ENCODE data around the gene FAP. TPM values are rescaled to one million over a fixed set of nuclear protein-coding genes. Genes with fewer than 3 reads are reported as not detected.

The FAP gene
- total RNA-seq, 2 experiments from 2014 or later = not detected

GRCh38 chr2:162234620-162235462 lies 8.4 kb downstream of the FAP start:
- Mint-ChIP-seq H3K4me3 (no peak overlapping the region), H3K36me3 (ENCODE audit: low read depth) (no peaks in the 10 kb centered on the region), H3K9me3 (ENCODE audit: insufficient read depth) (no peaks in the 10 kb centered on the region), H3K27ac (no peak overlapping the region), H3K27me3 (ENCODE audit: low read depth) (peaks cover 32% of the 10 kb centered on the region), H3K4me1 (ENCODE audit: low read depth) (no peaks in the 10 kb centered on the region)
- no peak for DNase-seq
- ChIA-PET CTCF (interaction anchor here (0.7 kb wide), 1 partner anchor 15 kb away, joined by 3 read pairs; no protein-coding TSS in a partner anchor), POLR2A (no interaction called here)
- no peak for ATAC-seq

- Mint-ChIP-seq H3K4me3 (no peak overlapping the region), H3K27me3 (ENCODE audit: low read depth) (peaks cover 30% of the 10 kb centered on the region), H3K4me1 (ENCODE audit: low read depth) (no peaks in the 10 kb centered on the region), H3K36me3 (ENCODE audit: low read depth) (no peaks in the 10 kb centered on the region), H3K27ac (no peak overlapping the region), H3K9me3 (ENCODE audit: insufficient read depth) (no peaks in the 10 kb centered on the region)
- CTCF ChIA-PET = interaction anchor here (5.7 kb wide), 1 partner anchor 13 kb away, joined by 54 read pairs; no protein-coding TSS in a partner anchor
- POLR2A ChIA-PET = no interaction called here
- DNase-seq = no peak
- no peak for ATAC-seq
Measured at GRCh38 chr2:162233197-162233596, 10.0 kb downstream of the FAP start.

DNA sequence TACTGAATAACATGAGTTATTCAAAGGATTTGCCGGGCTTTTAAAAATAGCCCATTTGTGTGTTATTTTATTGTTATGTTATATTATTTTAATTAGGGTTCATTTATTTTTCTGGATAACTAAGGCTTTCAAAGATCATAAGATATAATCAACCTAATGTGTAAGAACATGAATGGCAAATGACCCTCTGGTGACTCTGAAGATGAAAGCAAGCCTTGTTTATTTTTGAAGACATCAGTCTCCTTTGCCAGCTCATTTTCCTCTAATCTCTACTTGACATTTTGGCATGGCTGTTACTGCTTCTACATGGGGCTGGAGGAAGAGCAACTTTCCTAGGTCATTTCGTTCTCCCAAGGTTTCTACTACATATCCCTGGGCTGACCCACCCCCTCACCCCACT lies 10.6 kb downstream of the FAP start:
- ATAC-seq (no peak), DNase-seq (no peak)
- ChIA-PET CTCF (interaction anchor here (5.7 kb wide), 1 partner anchor 12 kb away, joined by 54 read pairs; no protein-coding TSS in a partner anchor), POLR2A (no interaction called here)
- Mint-ChIP-seq H3K4me1 (ENCODE audit: low read depth) (no peaks in the 10 kb centered on the region), H3K27me3 (ENCODE audit: low read depth) (peaks cover 32% of the 10 kb centered on the region), H3K27ac (no peak overlapping the region), H3K4me3 (no peak overlapping the region), H3K9me3 (ENCODE audit: insufficient read depth) (no peaks in the 10 kb centered on the region), H3K36me3 (ENCODE audit: low read depth) (no peaks in the 10 kb centered on the region)

- ATAC-seq (no peak), DNase-seq (no peak)
- POLR2A ChIA-PET = no interaction called here
- H3K9me3 Mint-ChIP-seq (ENCODE audit: insufficient read depth) = no peaks in the 10 kb centered on the region
- no peak overlapping the region for H3K4me3 Mint-ChIP-seq
- no peaks in the 10 kb centered on the region for H3K4me1 Mint-ChIP-seq (ENCODE audit: low read depth)
- H3K27ac Mint-ChIP-seq = no peak overlapping the region
- peaks cover 32% of the 10 kb centered on the region for H3K27me3 Mint-ChIP-seq (ENCODE audit: low read depth)
- no peaks in the 10 kb centered on the region for H3K36me3 Mint-ChIP-seq (ENCODE audit: low read depth)
- CTCF ChIA-PET = interaction anchor here (1.4 to 5.7 kb wide), 2 partner anchors 12 to 67 kb away, joined by 3 to 54 read pairs; no protein-coding TSS in a partner anchor
Measured at GRCh38 chr2:162232027-162232426, 11.2 kb downstream of the FAP start.

DNA sequence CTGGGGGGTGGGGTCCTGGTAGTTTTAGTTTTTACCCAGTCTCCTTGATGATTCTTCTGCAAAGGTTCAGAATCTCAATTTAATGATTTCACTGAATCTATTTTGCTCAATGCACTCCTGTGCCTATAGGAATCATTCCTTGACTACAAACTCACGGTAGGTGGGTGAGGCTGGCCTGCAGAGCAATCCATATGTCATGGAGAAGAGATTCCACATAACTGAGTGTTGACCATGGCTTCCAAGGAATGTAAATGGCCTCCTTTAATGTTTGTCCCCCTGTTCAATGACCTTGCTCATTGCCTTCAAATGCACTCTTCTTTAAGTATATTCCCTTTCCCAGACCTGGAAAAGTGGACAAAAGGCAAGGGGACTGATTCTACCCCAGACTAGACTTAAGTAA lies 12.5 kb downstream of the FAP start:
- Mint-ChIP-seq H3K27me3 (ENCODE audit: low read depth) (peaks cover 33% of the 10 kb centered on the region), H3K4me3 (no peak overlapping the region), H3K4me1 (ENCODE audit: low read depth) (no peaks in the 10 kb centered on the region), H3K27ac (no peak overlapping the region), H3K36me3 (ENCODE audit: low read depth) (no peaks in the 10 kb centered on the region), H3K9me3 (ENCODE audit: insufficient read depth) (no peaks in the 10 kb centered on the region)
- no peak for ATAC-seq
- ChIA-PET POLR2A (no interaction called here), CTCF (interaction anchor here (0.9 to 5.7 kb wide), 4 partner anchors 10 to 69 kb away, joined by 3 to 54 read pairs (median 14); no protein-coding TSS in a partner anchor)
- no peak for DNase-seq

- DNase-seq = no peak
- Mint-ChIP-seq H3K27ac (no peak overlapping the region), H3K27me3 (ENCODE audit: low read depth) (peaks cover 39% of the 10 kb centered on the region), H3K4me3 (no peak overlapping the region), H3K36me3 (ENCODE audit: low read depth) (no peaks in the 10 kb centered on the region), H3K9me3 (ENCODE audit: insufficient read depth) (no peaks in the 10 kb centered on the region), H3K4me1 (ENCODE audit: low read depth) (no peaks in the 10 kb centered on the region)
- CTCF ChIA-PET = interaction anchor here (1.0 to 4.8 kb wide), 2 partner anchors 69 to 73 kb away, joined by 3 to 23 read pairs; no protein-coding TSS in a partner anchor
- ATAC-seq = no peak
- POLR2A ChIA-PET = no interaction called here
Measured at GRCh38 chr2:162226836-162227235, 16.4 kb downstream of the FAP start.

- ATAC-seq (peak; percentile 60), DNase-seq (peak; percentile 72)
- Mint-ChIP-seq H3K4me1 (ENCODE audit: low read depth) (peaks cover 4% of the 10 kb centered on the region), H3K27ac (no peak overlapping the region), H3K27me3 (ENCODE audit: low read depth) (peaks cover 34% of the 10 kb centered on the region), H3K36me3 (ENCODE audit: low read depth) (no peaks in the 10 kb centered on the region), H3K4me3 (no peak overlapping the region), H3K9me3 (ENCODE audit: insufficient read depth) (no peaks in the 10 kb centered on the region)
- CTCF ChIA-PET = interaction anchor here (0.6 to 4.3 kb wide), 43 partner anchors 9 to 634 kb away, joined by 3 to 253 read pairs (median 6); partner anchors contain the start of genes FAP, GCG and IFIH1
- POLR2A ChIA-PET = interaction anchor here (1.4 kb wide), 1 partner anchor 77 kb away, joined by 5 read pairs; no protein-coding TSS in a partner anchor
Measured at GRCh38 chr2:162221064-162221463, 22.2 kb downstream of the FAP start.

DNA sequence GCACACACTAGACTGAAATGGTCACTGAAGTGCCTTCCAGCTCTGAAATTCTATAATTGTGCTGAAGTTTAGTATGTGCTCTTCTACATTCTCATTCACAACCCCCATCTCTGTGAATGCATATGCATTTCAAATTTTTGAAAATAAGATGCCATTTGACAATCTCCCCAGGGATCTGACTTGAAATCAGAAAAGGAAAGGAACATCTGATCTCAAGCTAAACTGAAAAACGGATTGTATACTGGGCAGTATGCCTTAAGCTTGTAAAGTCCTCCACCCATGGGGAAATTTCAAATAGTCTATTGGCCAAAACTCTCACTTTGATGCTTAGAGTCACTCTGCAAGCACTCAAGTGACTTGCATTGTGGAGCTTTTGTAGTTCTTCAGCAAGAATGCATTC lies 22.9 kb downstream of the FAP start:
- ChIA-PET CTCF (interaction anchor here (0.6 to 4.3 kb wide), 34 partner anchors 8 to 633 kb away, joined by 3 to 253 read pairs (median 10); partner anchors contain the start of genes FAP and IFIH1), POLR2A (interaction anchor here (1.4 kb wide), 1 partner anchor 78 kb away, joined by 5 read pairs; no protein-coding TSS in a partner anchor)
- no peaks in the 10 kb centered on the region for H3K9me3 Mint-ChIP-seq (ENCODE audit: insufficient read depth)
- no peaks in the 10 kb centered on the region for H3K36me3 Mint-ChIP-seq (ENCODE audit: low read depth)
- ATAC-seq = no peak
- no peak overlapping the region for H3K27ac Mint-ChIP-seq
- DNase-seq = no peak
- peaks cover 4% of the 10 kb centered on the region for H3K4me1 Mint-ChIP-seq (ENCODE audit: low read depth)
- H3K4me3 Mint-ChIP-seq = no peak overlapping the region
- peaks cover 34% of the 10 kb centered on the region for H3K27me3 Mint-ChIP-seq (ENCODE audit: low read depth)

GRCh38 chr2:162219426-162219825 lies 23.8 kb downstream of the FAP start:
- no peak for DNase-seq
- no peaks in the 10 kb centered on the region for H3K9me3 Mint-ChIP-seq (ENCODE audit: insufficient read depth)
- no peaks in the 10 kb centered on the region for H3K36me3 Mint-ChIP-seq (ENCODE audit: low read depth)
- no peak overlapping the region for H3K27ac Mint-ChIP-seq
- CTCF ChIA-PET = interaction anchor here (0.8 to 4.3 kb wide), 14 partner anchors 12 to 115 kb away, joined by 3 to 253 read pairs (median 18); partner anchors contain the start of gene FAP
- H3K4me1 Mint-ChIP-seq (ENCODE audit: low read depth) = peaks cover 4% of the 10 kb centered on the region
- POLR2A ChIA-PET = no interaction called here
- H3K4me3 Mint-ChIP-seq = no peak overlapping the region
- peaks cover 32% of the 10 kb centered on the region for H3K27me3 Mint-ChIP-seq (ENCODE audit: low read depth)
- ATAC-seq = no peak

DNA sequence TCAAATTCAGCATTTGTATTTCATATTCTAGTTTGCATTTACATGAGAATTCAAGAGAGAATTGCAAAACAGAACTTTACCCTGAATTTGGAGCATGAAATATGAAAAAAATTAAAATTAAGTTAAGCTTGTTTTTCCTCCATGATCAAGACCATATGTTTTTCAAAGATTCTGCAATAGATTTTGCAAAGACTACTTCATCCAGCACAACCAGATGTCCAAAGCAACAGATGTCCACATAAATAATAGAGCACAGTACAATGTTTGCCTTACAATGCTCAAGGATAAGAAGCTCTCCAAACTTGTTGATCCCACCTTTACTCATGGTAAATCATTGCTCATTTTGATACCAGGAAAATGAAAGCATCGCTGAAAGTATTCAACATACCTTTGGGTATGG lies 25.6 kb downstream of the FAP start:
- H3K4me3 Mint-ChIP-seq = no peak overlapping the region
- no peaks in the 10 kb centered on the region for H3K36me3 Mint-ChIP-seq (ENCODE audit: low read depth)
- peaks cover 30% of the 10 kb centered on the region for H3K27me3 Mint-ChIP-seq (ENCODE audit: low read depth)
- no peaks in the 10 kb centered on the region for H3K9me3 Mint-ChIP-seq (ENCODE audit: insufficient read depth)
- peaks cover 4% of the 10 kb centered on the region for H3K4me1 Mint-ChIP-seq (ENCODE audit: low read depth)
- ChIA-PET CTCF (interaction anchor here (1.3 kb wide), 1 partner anchor 81 kb away, joined by 4 read pairs; no protein-coding TSS in a partner anchor), POLR2A (interaction anchor here (0.8 kb wide), 1 partner anchor 49 kb away, joined by 3 read pairs; no protein-coding TSS in a partner anchor)
- ATAC-seq (no peak), DNase-seq (no peak)
- no peak overlapping the region for H3K27ac Mint-ChIP-seq

- DNase-seq (no peak), ATAC-seq (no peak)
- Mint-ChIP-seq H3K9me3 (ENCODE audit: insufficient read depth) (no peaks in the 10 kb centered on the region), H3K4me3 (no peak overlapping the region), H3K27ac (no peak overlapping the region), H3K36me3 (ENCODE audit: low read depth) (no peaks in the 10 kb centered on the region), H3K27me3 (ENCODE audit: low read depth) (peaks cover 22% of the 10 kb centered on the region), H3K4me1 (ENCODE audit: low read depth) (no peaks in the 10 kb centered on the region)
- CTCF ChIA-PET = interaction anchor here (1.0 to 2.9 kb wide), 2 partner anchors 83 to 268 kb away, joined by 3 to 13 read pairs; no protein-coding TSS in a partner anchor
- POLR2A ChIA-PET = no interaction called here
Measured at GRCh38 chr2:162215162-162215561, 28.1 kb downstream of the FAP start.

DNA sequence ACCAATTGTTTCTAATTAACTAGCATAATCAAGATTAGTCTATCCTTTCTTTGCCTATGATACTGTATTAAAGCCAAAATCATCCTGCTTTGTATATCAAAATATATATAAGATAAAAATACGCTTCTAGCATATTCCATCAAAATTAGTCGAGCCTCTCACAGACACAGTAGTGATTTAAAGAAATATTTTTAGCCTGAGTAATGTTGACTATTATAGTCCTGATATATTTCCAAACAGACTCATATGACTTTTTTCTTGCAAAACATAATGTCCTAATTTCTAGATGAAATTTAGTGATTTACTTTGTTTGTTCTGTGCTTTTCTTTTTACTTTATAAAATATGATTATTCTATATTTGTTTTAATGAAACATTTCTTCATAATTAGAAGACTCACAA lies 30.9 kb downstream of the FAP start:
- H3K27me3 Mint-ChIP-seq (ENCODE audit: low read depth) = peaks cover 17% of the 10 kb centered on the region

More for the DNA sequence above, 30.9 kb downstream of the FAP start:
- no peaks in the 10 kb centered on the region for H3K36me3 Mint-ChIP-seq (ENCODE audit: low read depth)
- DNase-seq (no peak), ATAC-seq (no peak)
- no peaks in the 10 kb centered on the region for H3K9me3 Mint-ChIP-seq (ENCODE audit: insufficient read depth)
- no peak overlapping the region for H3K4me3 Mint-ChIP-seq
- CTCF ChIA-PET = interaction anchor here (0.9 to 1.3 kb wide), 2 partner anchors 8 to 86 kb away, joined by 3 to 10 read pairs; no protein-coding TSS in a partner anchor
- no peak overlapping the region for H3K27ac Mint-ChIP-seq
- no peaks in the 10 kb centered on the region for H3K4me1 Mint-ChIP-seq (ENCODE audit: low read depth)
- POLR2A ChIA-PET = no interaction called here
